Nasal cavity respiratory epithelium epithelial cell of viscerocranial mucosa (primary cell): Measurements from ENCODE around the gene ETDA. TPM values are rescaled to one million over a fixed set of nuclear protein-coding genes. Genes with fewer than 3 reads are reported as not detected.

Source experiments
- total RNA-seq: library from RNA; depleted of rRNA; stranded (reverse); fragments of >200 nt; gene quantifications from 2 replicates; pipeline ENCODE4 v1.2.3, GENCODE V29; 2014

The ETDA gene
- total RNA-seq: not detected in 2 replicates

DNA sequence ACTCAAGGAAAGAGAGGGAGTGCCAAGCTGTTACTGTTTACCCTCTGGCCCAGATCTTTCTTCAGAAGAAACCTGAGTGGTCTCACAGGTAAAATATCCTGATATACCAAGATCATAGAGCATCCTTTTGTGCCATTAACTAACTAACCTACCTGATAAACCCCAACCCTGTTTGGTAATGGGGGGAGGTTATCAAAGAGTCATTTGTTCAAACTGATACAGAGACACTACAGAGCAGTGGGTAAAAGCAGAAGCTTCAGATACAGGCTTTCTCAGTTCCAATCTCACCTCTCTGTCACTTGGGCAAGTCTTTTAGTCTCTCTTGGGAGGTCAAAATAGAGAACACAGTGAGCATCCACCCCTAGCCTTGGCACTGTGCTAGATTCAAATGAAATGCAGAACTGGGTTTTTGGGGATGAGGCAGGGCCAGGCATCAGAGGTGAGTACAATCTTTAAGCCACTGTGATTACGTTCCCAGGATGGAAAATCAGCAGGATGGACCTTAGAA lies at the start of gene ETDA:
Gene ETDA (plus strand): TSS at position 51 of the 508 bp plus-strand sequence. CDS start 1,216 bp downstream, outside the sequence.

Other genes starting within 250 kb of the ETDA start
- 0.68 and 2.3 TPM in 2 replicates for gene RTL8B, start 229.5 kb upstream of the ETDA start, total RNA-seq
- gene RTL8C, start 219.7 kb upstream of the ETDA start, total RNA-seq: 8.2 and 18.7 TPM in 2 replicates
- gene RTL8A, start 199.9 kb upstream of the ETDA start, total RNA-seq: 6.8 and 9.0 TPM in 2 replicates
- 0.34 and 0.71 TPM in 2 replicates for gene SMIM10L2B, start 153.3 kb upstream of the ETDA start, total RNA-seq
- not detected in 2 replicates for gene ETDB, start 131.5 kb upstream of the ETDA start, total RNA-seq
- not detected in 2 replicates for gene CT55, start 80.7 kb upstream of the ETDA start, total RNA-seq
- gene ETDC, start 57.4 kb downstream of the ETDA start, total RNA-seq: not detected in 2 replicates
- gene ZNF75D, start 92.0 kb downstream of the ETDA start, total RNA-seq: 5.5 and 6.1 TPM in 2 replicates
- gene ZNF449, start 92.7 kb downstream of the ETDA start, total RNA-seq: 5.2 and 8.2 TPM in 2 replicates
- 2.5 and 2.7 TPM in 2 replicates for gene SMIM10L2A, start 169.9 kb downstream of the ETDA start, total RNA-seq